HL-60/S4 (cell line): Measurements from ENCODE around the gene WIZ.

ENCODE experiments used
- in situ Hi-C: fragments of 300-500 bp; cut with MboI; formaldehyde crosslinking; loops from 2 replicates; pipeline ENCODE4 v1.14.3; 2022; ENCODE audit warnings: low sequenced_read_pairs

WIZ gene

GRCh38 chr19:15379999-15380647 lies 69.6 kb downstream of the WIZ start:
- in situ Hi-C loops: no loop called here

GRCh38 chr19:15379083-15379998 lies 70.4 kb downstream of the WIZ start, which contains the start of gene AKAP8:
Gene AKAP8, minus strand, starts transcription at chr19:15379787. Its CDS starts 56 bp downstream, at chr19:15379731.
- in situ Hi-C loops: no loop called here

GRCh38 chr19:15378534-15379082 lies 71.1 kb downstream of the WIZ start:
- in situ Hi-C loops: no loop called here

- in situ Hi-C loops: no loop called here
These were observed 74.8 kb downstream of the WIZ start for GRCh38 chr19:15374796-15375440.

- in situ Hi-C loops: no loop called here
These were observed 75.6 kb downstream of the WIZ start for GRCh38 chr19:15374105-15374651.

GRCh38 chr19:15373644-15374043 lies 76.1 kb downstream of the WIZ start:
- in situ Hi-C loops: no loop called here

- in situ Hi-C loops: no loop called here
These were observed 76.9 kb downstream of the WIZ start for GRCh38 chr19:15372891-15373301.

GRCh38 chr19:15372470-15372869 lies 77.3 kb downstream of the WIZ start:
- in situ Hi-C loops: no loop called here

GRCh38 chr19:15371786-15372380 lies 77.9 kb downstream of the WIZ start:
- in situ Hi-C loops: no loop called here

GRCh38 chr19:15371119-15371518 lies 78.6 kb downstream of the WIZ start:
- in situ Hi-C loops: no loop called here
